T-helper 1 cell treated with Interleukin-12 subunit alpha and Interleukin-12 subunit beta and Interleukin-4 antibody, amounts not matched to agents 30 ng/mL and 1 ng/mL, for 36 hours (primary cell): Measurements from ENCODE around the gene B3GALT5. TPM values are rescaled to one million over a fixed set of nuclear protein-coding genes. Genes with fewer than 3 reads are reported as not detected.

Source experiments
- intact Hi-C: fragments of 100-400 bp; cut with micrococcal nuclease; formaldehyde crosslinking; loops from one replicate; pipeline ENCODE4 v1.15.1; 2024
- total RNA-seq: library from RNA; stranded (reverse); gene quantifications from 2 replicates; pipeline ENCODE4 v1.2.3, GENCODE V29; 2022

B3GALT5 gene
- total RNA-seq, 1 donor from 2014 or later = not detected

DNA sequence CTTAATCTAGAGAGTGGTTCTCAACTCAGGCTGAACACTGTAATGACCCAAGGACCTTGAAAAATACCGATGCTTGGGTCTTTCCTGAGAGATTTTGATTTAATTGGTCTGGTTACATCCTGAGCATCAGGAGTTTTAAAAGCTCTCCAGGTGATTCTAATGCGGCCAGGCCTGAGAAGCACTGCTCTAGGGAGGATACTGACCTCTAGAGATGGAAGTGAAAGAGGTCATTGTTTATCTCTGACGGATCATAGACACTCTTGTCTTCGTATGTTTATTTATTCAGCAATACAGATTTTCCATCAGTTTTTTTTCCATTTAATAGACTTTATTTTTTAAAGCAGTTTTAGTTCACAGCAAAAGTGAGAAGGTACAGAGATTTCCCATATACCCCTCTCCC, 77.7 kb downstream of the B3GALT5 start:
- intact Hi-C loops = no loop called here

DNA sequence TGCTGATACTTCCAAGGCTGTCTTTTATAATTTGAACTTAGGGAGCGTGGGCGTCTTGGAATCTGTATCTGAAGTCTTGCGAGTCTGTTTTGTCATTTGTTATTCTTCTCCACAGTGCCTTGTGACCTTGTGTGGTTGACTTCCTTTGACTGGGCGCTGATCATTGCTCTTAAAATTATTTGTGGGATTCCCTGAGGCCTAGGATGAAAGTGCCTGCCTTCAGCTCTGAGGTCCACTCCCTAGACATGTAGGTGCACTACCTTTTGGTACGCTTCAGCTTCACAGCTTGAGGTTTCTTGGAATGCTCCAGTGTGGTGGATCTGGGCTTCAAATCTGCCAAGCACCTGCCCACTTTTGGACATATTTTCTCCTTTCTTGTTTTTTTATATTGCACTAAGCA, 82.0 kb downstream of the B3GALT5 start:
- intact Hi-C loops = no loop called here

DNA sequence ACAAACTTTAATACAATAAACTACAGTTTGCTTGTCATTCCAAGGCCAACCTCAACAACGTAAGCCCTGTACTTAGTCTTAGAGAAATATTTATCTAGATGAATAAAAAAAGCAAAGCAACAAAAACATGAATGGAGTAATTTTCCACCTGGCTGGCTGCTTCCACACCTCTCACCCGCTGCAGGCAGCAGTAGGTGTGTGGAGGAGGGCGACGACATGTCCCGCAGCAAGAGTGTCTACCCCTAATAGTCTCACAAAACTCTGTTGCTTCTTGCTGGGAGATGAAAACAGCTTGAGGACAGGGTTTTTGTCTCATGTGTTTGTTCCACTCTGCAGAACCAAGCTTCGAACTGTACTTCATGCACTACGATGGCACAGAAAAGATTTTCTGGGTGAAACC, 83.5 kb downstream of the B3GALT5 start:
- intact Hi-C loops = no loop called here

- intact Hi-C loops = no loop called here
Observed at GRCh38 chr21:39696618-39697017, 83.9 kb downstream of the B3GALT5 start.

- intact Hi-C loops = no loop called here
Observed at GRCh38 chr21:39700318-39700717, 87.6 kb downstream of the B3GALT5 start.

DNA sequence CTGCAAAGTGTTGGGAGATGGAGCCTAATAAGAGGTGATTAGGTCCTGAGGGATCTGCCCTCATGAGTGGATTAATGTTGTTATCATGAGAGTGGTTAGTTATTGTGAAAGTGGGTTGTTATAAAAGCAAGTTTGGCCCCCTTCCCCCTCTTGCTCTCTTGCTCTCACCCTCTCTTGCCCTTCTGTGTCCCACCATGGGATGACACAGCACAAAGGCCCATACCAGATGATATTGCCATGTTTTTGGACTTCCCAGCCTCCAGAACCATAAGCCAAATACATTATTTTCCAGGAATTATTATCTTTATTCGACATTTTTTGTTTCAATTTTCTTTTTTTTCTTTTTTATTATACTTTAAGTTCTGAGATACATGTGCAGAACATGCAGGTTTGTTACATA, 90.8 kb downstream of the B3GALT5 start:
- intact Hi-C loops = no loop called here

DNA sequence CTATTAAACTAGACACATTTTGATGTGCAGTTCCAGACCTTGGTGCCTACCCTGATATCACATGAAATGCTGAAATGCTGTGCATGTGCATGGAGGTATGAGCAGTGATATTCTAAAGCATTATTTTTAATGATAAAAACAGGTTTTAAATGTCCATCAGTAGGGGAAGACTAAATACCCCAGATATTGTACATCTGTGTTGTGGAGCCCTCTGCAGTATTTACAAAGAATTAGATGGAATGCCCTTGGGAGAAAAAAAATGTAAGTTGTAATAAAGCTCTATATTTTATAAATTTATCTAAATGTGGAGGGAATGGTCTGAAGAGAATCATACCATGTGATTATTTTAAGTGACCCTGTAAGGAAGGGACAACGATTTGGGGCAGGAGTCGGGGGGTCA, 93.1 kb downstream of the B3GALT5 start:
- intact Hi-C loops = no loop called here

- intact Hi-C loops = no loop called here
Observed at GRCh38 chr21:39707316-39707715, 94.6 kb downstream of the B3GALT5 start.

- intact Hi-C loops = no loop called here
Observed at GRCh38 chr21:39710866-39711265, 98.1 kb downstream of the B3GALT5 start.

GRCh38 chr21:39712273-39712672, 99.5 kb downstream of the B3GALT5 start:
- intact Hi-C loops = no loop called here

GRCh38 chr21:39712976-39713375, 100.2 kb downstream of the B3GALT5 start:
- intact Hi-C loops = no loop called here

DNA sequence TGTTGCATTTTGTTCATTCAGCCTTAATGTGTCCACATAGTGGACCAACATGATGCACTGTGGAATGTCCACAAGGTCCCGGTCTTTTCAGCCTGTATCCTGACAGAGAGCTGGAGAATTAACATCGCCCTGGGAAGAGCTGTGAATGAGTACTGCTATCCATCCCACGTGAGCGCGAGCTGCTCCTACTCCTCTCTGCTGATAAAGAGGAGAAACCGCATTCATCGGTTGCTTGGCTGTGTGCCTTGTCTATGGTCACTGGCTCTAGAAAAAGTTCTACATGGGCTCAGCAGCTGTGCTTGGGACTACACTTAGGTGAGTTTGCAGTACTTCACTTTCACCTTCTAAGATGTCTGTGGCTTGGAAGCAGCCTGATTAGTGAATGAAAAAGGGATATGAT, 101.2 kb downstream of the B3GALT5 start:
- intact Hi-C loops = no loop called here

GRCh38 chr21:39714331-39714730, 101.6 kb downstream of the B3GALT5 start:
- intact Hi-C loops = no loop called here

GRCh38 chr21:39715804-39716397, 103.2 kb downstream of the B3GALT5 start:
- intact Hi-C loops = no loop called here

DNA sequence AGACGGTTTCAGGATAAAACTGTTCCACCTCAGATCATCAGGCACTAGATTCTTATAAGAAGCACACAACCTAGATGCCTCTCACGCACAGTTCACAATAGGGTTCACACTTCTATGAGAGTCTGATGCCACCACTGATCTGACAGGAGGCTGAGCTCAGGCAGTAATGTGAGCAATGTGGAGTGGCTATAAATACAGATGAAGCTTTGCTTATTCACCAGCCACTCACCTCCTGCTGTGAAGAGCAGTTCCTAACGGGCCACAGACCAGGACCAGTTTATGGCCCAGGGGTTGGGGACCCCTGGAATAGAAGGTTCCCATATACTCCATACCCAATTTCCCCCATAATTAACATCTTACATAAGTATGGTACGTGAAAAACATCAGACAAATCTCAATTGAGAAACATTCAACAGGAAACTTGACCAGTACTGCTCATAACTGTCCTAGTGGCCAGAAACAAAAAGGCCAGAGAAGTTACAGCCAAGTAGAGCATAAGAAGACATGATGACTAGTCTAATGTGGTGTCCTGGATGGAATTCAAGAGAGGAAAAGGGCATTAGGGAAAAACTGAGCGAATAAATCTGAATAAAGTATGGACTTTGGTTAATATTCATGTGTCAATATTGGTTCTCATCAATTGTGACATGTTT, 107.5 kb downstream of the B3GALT5 start:
- intact Hi-C loops = no loop called here

DNA sequence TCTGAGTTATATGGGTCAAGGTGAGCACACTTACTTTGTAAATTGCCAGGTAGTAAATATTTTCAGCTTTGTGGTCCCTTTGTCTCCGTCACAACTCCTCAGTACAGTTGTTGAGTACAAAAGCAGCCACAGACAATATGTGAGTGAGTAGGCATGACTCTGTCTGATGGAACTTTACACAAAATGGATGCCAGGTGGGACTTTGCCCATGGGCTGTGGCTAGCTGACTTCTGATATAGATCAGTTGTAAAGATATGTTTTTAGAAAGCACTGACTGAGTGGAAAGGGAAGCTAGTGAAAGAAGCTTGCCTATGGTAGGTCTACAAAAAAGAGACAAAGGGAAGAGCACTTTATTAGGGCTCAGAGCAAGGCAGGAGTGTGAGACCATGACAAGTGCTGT, 109.1 kb downstream of the B3GALT5 start:
- intact Hi-C loops = no loop called here

Other genes with a start within 250 kb of the B3GALT5 start
- 0.07 TPM in 1 of 2 replicates, not detected in the other for gene LCA5L, start 167.2 kb upstream of the B3GALT5 start, total RNA-seq
- gene SH3BGR, start 161.0 kb upstream of the B3GALT5 start, total RNA-seq = 1.0 and 1.2 TPM in 2 replicates
- not detected in 2 replicates for gene IGSF5, start 132.2 kb downstream of the B3GALT5 start, total RNA-seq